ENCODE data around the gene FN1.

The FN1 gene

GRCh38 chr2:215407061-215407460 is 28.8 kb downstream of the FN1 start:
- no peak for DNase-seq (ENCODE audit: low spot score)

- DNase-seq (ENCODE audit: low spot score) = no peak
Measured at GRCh38 chr2:215405722-215406581, 29.9 kb downstream of the FN1 start.

GRCh38 chr2:215404348-215405012 is 31.4 kb downstream of the FN1 start:
- DNase-seq (ENCODE audit: low spot score) = no peak

GRCh38 chr2:215403441-215404347 is 32.2 kb downstream of the FN1 start:
- no peak for DNase-seq (ENCODE audit: low spot score)

- peak; percentile 57 for DNase-seq (ENCODE audit: low spot score)
Measured at GRCh38 chr2:215401896-215402379, 33.9 kb downstream of the FN1 start.

- no peak for DNase-seq (ENCODE audit: low spot score)
Measured at GRCh38 chr2:215399067-215399716, 36.7 kb downstream of the FN1 start.

- no peak for DNase-seq (ENCODE audit: low spot score)
Measured at GRCh38 chr2:215397632-215398341, 38.1 kb downstream of the FN1 start.

- peak; percentile 42 for DNase-seq (ENCODE audit: low spot score)
Measured at GRCh38 chr2:215396595-215397313, 39.1 kb downstream of the FN1 start.

GRCh38 chr2:215395687-215396460 is 40.0 kb downstream of the FN1 start:
- no peak for DNase-seq (ENCODE audit: low spot score)

GRCh38 chr2:215394102-215394805 is 41.6 kb downstream of the FN1 start:
- no peak for DNase-seq (ENCODE audit: low spot score)

GRCh38 chr2:215392687-215393270 is 43.1 kb downstream of the FN1 start:
- no peak for DNase-seq (ENCODE audit: low spot score)

- no peak for DNase-seq (ENCODE audit: low spot score)
Measured at GRCh38 chr2:215392164-215392563, 43.7 kb downstream of the FN1 start.

GRCh38 chr2:215391531-215391930 is 44.3 kb downstream of the FN1 start:
- DNase-seq (ENCODE audit: low spot score) = no peak

GRCh38 chr2:215390550-215390913 is 45.3 kb downstream of the FN1 start:
- no peak for DNase-seq (ENCODE audit: low spot score)

GRCh38 chr2:215388002-215388728 is 47.7 kb downstream of the FN1 start:
- DNase-seq (ENCODE audit: low spot score) = no peak

- no peak for DNase-seq (ENCODE audit: low spot score)
Measured at GRCh38 chr2:215386566-215386965, 49.3 kb downstream of the FN1 start.

GRCh38 chr2:215384710-215385109 is 51.2 kb downstream of the FN1 start:
- DNase-seq (ENCODE audit: low spot score) = no peak

All from AG20443 (cell line).